MG63 (cell line): Measurements from ENCODE around the gene GLUD2. TPM values are rescaled to one million over a fixed set of nuclear protein-coding genes. Genes with fewer than 3 reads are reported as not detected.
"Not testable (repeated sequence)": the region's sequence is repeated elsewhere in the genome, so short reads cannot be mapped to it uniquely, and the experiment has no call there.

Source experiments
- DNase-seq: peaks from one replicate; pipeline ENCODE4 v3.0.0-alpha.2; 2020
- H3K27me3 ChIP-seq: fragments of 250-450 bp; sonication (Bioruptor Pico); 2 replicates; pipeline ENCODE4 v1.5.1; 2020; ENCODE audit warnings: mild to moderate bottlenecking, moderate library complexity
- H3K36me3 ChIP-seq: fragments of 250-450 bp; sonication (Bioruptor Pico); 2 replicates; pipeline ENCODE4 v1.5.1; 2020; ENCODE audit warnings: mild to moderate bottlenecking, moderate library complexity
- H3K4me3 ChIP-seq: fragments of 250-450 bp; sonication (Bioruptor Pico); 2 replicates; pipeline ENCODE4 v1.5.1; 2020; ENCODE audit warnings: mild to moderate bottlenecking, moderate library complexity
- H3K9me3 ChIP-seq: fragments of 250-450 bp; sonication (Bioruptor Pico); 2 replicates; pipeline ENCODE4 v1.5.1; 2020; ENCODE audit warnings: mild to moderate bottlenecking, moderate library complexity
- total RNA-seq: library from RNA; depleted of rRNA; stranded (reverse); fragments of >200 nt; shearing (Covaris generic); gene quantifications from 2 replicates; pipeline ENCODE4 v1.2.3, GENCODE V29; 2014; ENCODE audit warnings: low replicate concordance; rRNA removed

Gene GLUD2
- total RNA-seq, 1 experiment from 2014 or later, result 1.5 TPM

- not testable (repeated sequence) for DNase-seq, H3K36me3 ChIP-seq, H3K4me3 ChIP-seq, H3K9me3 ChIP-seq, H3K27me3 ChIP-seq
Measured at GRCh38 chrX:121084247-121084646, 36.8 kb downstream of the GLUD2 start.

GRCh38 chrX:121084903-121085611, 37.6 kb downstream of the GLUD2 start:
- Histone ChIP-seq H3K4me3 (no peak overlapping the region), H3K36me3 (no peaks in the 10 kb centered on the region), H3K27me3 (no peaks in the 10 kb centered on the region), H3K9me3 (no peaks in the 10 kb centered on the region)
- no peak for DNase-seq

GRCh38 chrX:121085612-121086010, 38.2 kb downstream of the GLUD2 start:
- Histone ChIP-seq H3K4me3 (no peak overlapping the region), H3K36me3 (no peaks in the 10 kb centered on the region), H3K27me3 (no peaks in the 10 kb centered on the region), H3K9me3 (no peaks in the 10 kb centered on the region)
- DNase-seq, result no peak

GRCh38 chrX:121093011-121093410, 45.6 kb downstream of the GLUD2 start:
- H3K4me3 ChIP-seq, result no peak overlapping the region
- no peaks in the 10 kb centered on the region for H3K36me3 ChIP-seq
- H3K27me3 ChIP-seq, result no peaks in the 10 kb centered on the region
- no peaks in the 10 kb centered on the region for H3K9me3 ChIP-seq
- no peak for DNase-seq

Other genes starting within 250 kb of the GLUD2 start
- gene CT47B1, start 171.7 kb upstream of the GLUD2 start, total RNA-seq, result not detected in 2 replicates
- gene CT47A11, start 110.5 kb upstream of the GLUD2 start, total RNA-seq, result not detected in 2 replicates
- gene CT47A10, start 105.6 kb upstream of the GLUD2 start, total RNA-seq, result not detected in 2 replicates
- not detected in 2 replicates for gene CT47A9, start 100.7 kb upstream of the GLUD2 start, total RNA-seq
- gene CT47A8, start 95.9 kb upstream of the GLUD2 start, total RNA-seq, result not detected in 2 replicates
- not detected in 2 replicates for gene CT47A7, start 91.0 kb upstream of the GLUD2 start, total RNA-seq
- gene CT47A6, start 86.1 kb upstream of the GLUD2 start, total RNA-seq, result not detected in 2 replicates
- not detected in 2 replicates for gene CT47A5, start 81.3 kb upstream of the GLUD2 start, total RNA-seq
- not detected in 2 replicates for gene CT47A4, start 76.4 kb upstream of the GLUD2 start, total RNA-seq
- gene CT47A3, start 71.5 kb upstream of the GLUD2 start, total RNA-seq, result not detected in 2 replicates
- gene CT47A2, start 66.7 kb upstream of the GLUD2 start, total RNA-seq, result not detected in 2 replicates
- not detected in 2 replicates for gene CT47A1, start 61.9 kb upstream of the GLUD2 start, total RNA-seq